ENCODE results near the gene PSMF1. TPM values are rescaled to one million over a fixed set of nuclear protein-coding genes. Genes with fewer than 3 reads are reported as not detected.

The PSMF1 gene
- total and polyA plus RNA-seq, 2 of the 13 experiments (the other 11 are each of a cell fraction or from before 2014, with no cell fraction given) = 82.5 to 86.0 TPM

DNA sequence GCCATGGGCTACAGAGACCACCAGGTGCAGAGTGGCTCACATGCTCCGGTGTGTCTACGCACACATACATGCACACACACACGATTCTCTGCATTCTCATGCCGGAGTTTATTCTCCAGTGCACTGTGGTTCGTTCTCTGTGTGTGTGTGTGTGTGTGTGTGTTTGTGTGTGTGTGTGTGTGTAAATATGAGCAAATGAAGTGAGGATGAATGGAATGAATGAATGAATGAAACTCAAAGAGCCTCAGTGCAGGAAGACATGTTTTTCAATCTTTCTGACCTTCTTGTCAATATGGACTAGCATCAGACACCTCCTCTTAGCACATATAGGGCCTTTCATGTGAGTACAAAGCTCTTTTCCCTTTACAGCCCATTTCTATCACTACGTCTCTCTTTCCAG lies 64.8 kb downstream of the PSMF1 start:
- POLR2A ChIA-PET = no interaction called here
- intact Hi-C loops (cut with micrococcal nuclease; ENCODE audit: unreplicated experiment) (loop anchor here (10.0 kb wide), 1 partner anchor 368 kb away; no protein-coding TSS in a partner anchor), in situ Hi-C loops (cut with HindIII; ENCODE audit: extremely low pct_ligation_motif_present, low pct_unique_long_range_greater_than_20kb) (loop anchor here (10.0 kb wide), 2 partner anchors 228 to 368 kb away; no protein-coding TSS in a partner anchor)
- peaks cover 49% of the 10 kb centered on the region for H3K4me1 ChIP-seq (ENCODE audit: insufficient read depth, low read length)
- ATAC-seq = no peak
- H3K27ac ChIP-seq (ENCODE audit: extremely low read length, insufficient read depth, low read length) = no peak overlapping the region
- no peak for TF ChIP-seq ZNF782 (CRISPR knock-in tag; IDR thresholded peaks at IDR 0.05; ENCODE audit: borderline replicate concordance)
- no peak for TF ChIP-seq DPF2 (CRISPR knock-in tag; IDR thresholded peaks at IDR 0.05; ENCODE audit: borderline replicate concordance, low read depth)
- TF ChIP-seq EZH2 (conservative IDR thresholded peaks at IDR 0.05; ENCODE audit: low read depth, low read length) = no peak
- no peak for TF ChIP-seq JUN (CRISPR knock-in tag; IDR thresholded peaks at IDR 0.05)
- TF ChIP-seq ARNT (IDR thresholded peaks at IDR 0.05) = no peak
- TF ChIP-seq, protein P1, sequence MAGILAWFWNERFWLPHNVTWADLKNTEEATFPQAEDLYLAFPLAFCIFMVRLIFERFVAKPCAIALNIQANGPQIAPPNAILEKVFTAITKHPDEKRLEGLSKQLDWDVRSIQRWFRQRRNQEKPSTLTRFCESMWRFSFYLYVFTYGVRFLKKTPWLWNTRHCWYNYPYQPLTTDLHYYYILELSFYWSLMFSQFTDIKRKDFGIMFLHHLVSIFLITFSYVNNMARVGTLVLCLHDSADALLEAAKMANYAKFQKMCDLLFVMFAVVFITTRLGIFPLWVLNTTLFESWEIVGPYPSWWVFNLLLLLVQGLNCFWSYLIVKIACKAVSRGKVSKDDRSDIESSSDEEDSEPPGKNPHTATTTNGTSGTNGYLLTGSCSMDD (CRISPR knock-in tag; IDR thresholded peaks at IDR 0.05) = no peak
- TF ChIP-seq DRAP1 (CRISPR knock-in tag; IDR thresholded peaks at IDR 0.05) = no peak
- TF ChIP-seq, protein P2, sequence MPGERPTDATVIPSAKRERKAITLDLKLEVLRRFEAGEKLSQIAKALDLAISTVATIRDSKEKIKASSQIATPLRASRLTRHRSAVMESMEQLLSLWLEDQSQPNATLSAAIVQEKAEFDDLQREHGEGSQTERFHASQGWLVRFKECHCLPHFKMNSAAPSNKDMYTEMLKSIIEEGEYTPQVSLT (CRISPR knock-in tag; IDR thresholded peaks at IDR 0.05; ENCODE audit: borderline replicate concordance, low read depth) = no peak
- no peak for TF ChIP-seq PBX3 (CRISPR knock-in tag; IDR thresholded peaks at IDR 0.05; ENCODE audit: borderline replicate concordance)
- no peak for TF ChIP-seq ZNF441 (CRISPR knock-in tag; IDR thresholded peaks at IDR 0.05; ENCODE audit: borderline replicate concordance)
- TF ChIP-seq TEF (CRISPR knock-in tag; IDR thresholded peaks at IDR 0.05) = no peak
- no peak for TF ChIP-seq YEATS4 (CRISPR knock-in tag; IDR thresholded peaks at IDR 0.05; ENCODE audit: borderline replicate concordance)
- TF ChIP-seq MXD4 (CRISPR knock-in tag; IDR thresholded peaks at IDR 0.05) = no peak
- TF ChIP-seq, protein P3, sequence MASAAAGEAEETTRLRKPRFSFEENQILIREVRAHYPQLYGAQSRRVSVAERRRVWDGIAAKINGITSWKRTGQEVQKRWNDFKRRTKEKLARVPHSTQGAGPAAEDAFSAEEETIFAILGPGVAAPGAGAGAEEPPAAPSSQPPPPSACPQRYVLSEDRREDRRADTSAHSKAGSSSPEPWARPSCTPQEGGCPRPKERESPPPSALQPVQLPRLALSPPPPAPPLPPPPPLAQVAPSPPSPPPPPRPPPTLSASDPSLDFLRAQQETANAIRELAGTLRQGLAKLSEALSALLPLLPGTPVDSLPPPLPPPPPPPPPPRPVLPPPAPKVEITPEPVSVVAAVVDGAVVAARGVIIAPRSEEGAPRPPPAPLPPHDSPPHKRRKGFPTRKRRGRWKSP (CRISPR knock-in tag; IDR thresholded peaks at IDR 0.05) = no peak
- no peak for TF ChIP-seq KDM3A (CRISPR knock-in tag; IDR thresholded peaks at IDR 0.05; ENCODE audit: low read depth)
- TF ChIP-seq ZSCAN31 (CRISPR knock-in tag; IDR thresholded peaks at IDR 0.05; ENCODE audit: low read depth) = no peak
- no peak for TF ChIP-seq KLF11 (CRISPR knock-in tag; IDR thresholded peaks at IDR 0.05)
- no peak overlapping the region for H3K4me2 ChIP-seq (ENCODE audit: low read depth, low read length)
- no peaks in the 10 kb centered on the region for H3K79me2 ChIP-seq (ENCODE audit: insufficient read depth, low read length)
- no peak overlapping the region for H3K4me3 ChIP-seq (replicated peaks in 1 of 3; ENCODE audit: insufficient read depth in 1 of 3, low read depth in 2 of 3, low read length in 3 of 3)
- peaks cover 0 to 4% of the 10 kb centered on the region in 2 experiments; a peak in 1 of 5 replicates for H3K36me3 ChIP-seq (replicated peaks in 1 of 2; ENCODE audit: control insufficient read depth in 1 of 2, insufficient read depth in 2 of 2, low read length in 2 of 2)
- no peak overlapping the region for H3K9ac ChIP-seq (ENCODE audit: insufficient read depth, low read depth, low read length)
- H3K9me3 ChIP-seq (ENCODE audit: low read length) = no peaks in the 10 kb centered on the region
- WGBS (ENCODE audit: low lambda C conversion rate) = 77% methylated on average over 6 of the region's 6 CpGs
- no peak for FAIRE-seq
- TSS peak; percentile 43 for BruUV-seq (replicated peaks)
- CTCF ChIA-PET (ENCODE audit: low intra/inter-chr PET ratio, low total read pairs) = no interaction called here
- no peaks in the 10 kb centered on the region; a peak in 1 of 5 replicates for H3K27me3 ChIP-seq (ENCODE audit: control insufficient read depth in 1 of 2, insufficient read depth in 2 of 2, low read length in 2 of 2)
- no peak overlapping the region for H2AFZ ChIP-seq (ENCODE audit: low read length)
- no peak for DNase-seq (ENCODE audit: low spot score)
- H4K20me1 ChIP-seq (ENCODE audit: insufficient read depth, low read length) = no peaks in the 10 kb centered on the region
